HG03469 (cell line): ENCODE results near the gene ALOX12.

ENCODE experiments used
- ATAC-seq: cut with Tn5 transposase; IDR thresholded peaks from one replicate; pipeline ENCODE4 v1.9.1; 2021; ENCODE audit warnings: mild to moderate bottlenecking, moderate library complexity, moderate number of reproducible peaks; ENCODE audit not compliant: unreplicated experiment

ALOX12 gene

GRCh38 chr17:7020894-7021664 is 25.2 kb downstream of the ALOX12 start:
- no peak for ATAC-seq

GRCh38 chr17:7021993-7022778 is 26.3 kb downstream of the ALOX12 start:
- ATAC-seq: no peak

DNA sequence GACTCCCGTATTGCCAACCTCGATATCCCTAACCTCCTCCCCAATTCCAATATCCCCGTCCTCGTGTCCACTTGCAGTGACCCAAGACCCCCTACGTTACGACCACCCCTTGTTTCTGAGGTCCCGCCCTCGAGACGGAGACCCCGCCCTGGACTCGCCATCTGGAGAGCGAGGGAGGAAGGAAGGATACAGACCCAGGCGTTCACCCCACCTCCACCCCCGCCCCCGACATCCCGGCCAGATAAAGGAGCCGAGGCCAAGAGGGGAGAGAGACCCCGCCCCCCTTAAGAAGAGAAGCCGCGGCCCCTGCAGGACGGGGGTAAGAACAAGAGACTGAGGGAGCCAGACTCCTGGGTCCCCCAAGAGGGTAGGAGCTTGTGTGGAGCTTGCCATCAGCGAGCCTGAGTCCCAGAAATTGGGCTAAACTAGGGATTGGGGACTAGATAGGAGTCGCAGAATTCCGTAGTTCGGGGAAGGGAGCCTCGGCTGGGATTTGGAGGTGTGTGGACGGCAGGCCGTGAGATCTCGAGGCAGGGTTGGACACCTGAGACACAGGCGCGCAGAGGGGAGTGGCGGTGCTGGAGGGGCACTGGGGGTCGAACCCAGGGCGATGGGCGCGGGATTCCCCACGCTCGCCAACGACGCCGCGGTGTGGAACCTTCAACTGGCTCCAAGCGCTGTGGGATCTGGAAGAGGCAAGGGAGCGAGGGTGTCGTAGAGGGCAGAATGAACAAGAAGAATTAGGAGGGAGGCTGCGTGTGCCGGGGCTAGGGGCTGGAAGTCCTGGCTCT is 27.1 kb downstream of the ALOX12 start, which contains the start of gene BCL6B:
TSS of gene BCL6B (plus strand) at position 270 of the 791 bp plus-strand sequence. CDS start 622 bp downstream, outside the sequence.
- no peak for ATAC-seq

- no peak for ATAC-seq
These were observed 27.9 kb downstream of the ALOX12 start for GRCh38 chr17:7023576-7024401.

GRCh38 chr17:7024402-7024785 is 28.5 kb downstream of the ALOX12 start:
- ATAC-seq: no peak

DNA sequence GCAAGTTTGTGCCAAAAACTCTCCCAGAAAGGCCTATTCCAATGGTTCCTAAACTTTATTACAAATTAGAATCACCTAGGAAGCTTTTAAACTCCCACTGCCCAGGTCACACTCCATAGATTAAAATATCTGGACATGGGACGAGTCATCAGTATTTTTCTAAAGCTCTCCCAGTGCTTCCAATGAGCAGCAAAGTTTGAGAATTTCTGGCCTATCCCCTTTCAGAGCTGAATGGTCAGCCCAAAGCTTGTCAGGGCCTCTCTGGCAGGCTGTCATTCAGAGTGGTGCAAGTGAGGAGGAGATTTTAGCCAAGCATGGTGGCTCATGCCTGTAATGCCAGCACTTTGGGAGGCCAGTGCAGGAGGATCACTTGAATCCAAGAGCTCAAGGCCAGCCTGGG is 29.4 kb downstream of the ALOX12 start:
- no peak for ATAC-seq

DNA sequence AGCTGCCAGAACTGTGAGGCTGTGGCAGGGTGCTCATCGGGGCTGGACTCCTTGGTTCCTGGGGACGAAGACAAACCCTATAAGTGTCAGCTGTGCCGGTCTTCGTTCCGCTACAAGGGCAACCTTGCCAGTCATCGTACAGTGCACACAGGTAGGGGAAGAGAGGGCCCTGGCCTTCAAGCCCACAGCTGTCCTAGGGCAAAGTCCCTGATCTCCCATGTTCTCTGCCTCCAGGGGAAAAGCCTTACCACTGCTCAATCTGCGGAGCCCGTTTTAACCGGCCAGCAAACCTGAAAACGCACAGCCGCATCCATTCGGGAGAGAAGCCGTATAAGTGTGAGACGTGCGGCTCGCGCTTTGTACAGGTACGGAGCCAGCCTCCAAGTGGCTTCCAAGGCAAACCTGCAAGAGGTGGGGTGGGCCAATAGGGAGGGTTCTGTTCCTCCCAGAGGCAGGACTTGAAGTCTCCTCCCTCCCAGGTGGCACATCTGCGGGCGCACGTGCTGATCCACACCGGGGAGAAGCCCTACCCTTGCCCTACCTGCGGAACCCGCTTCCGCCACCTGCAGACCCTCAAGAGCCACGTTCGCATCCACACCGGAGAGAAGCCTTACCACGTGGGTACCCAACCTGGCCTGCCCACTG is 30.7 kb downstream of the ALOX12 start:
- no peak for ATAC-seq

- ATAC-seq: no peak
These were observed 31.5 kb downstream of the ALOX12 start for GRCh38 chr17:7027335-7027734.

- no peak for ATAC-seq
These were observed 33.2 kb downstream of the ALOX12 start for GRCh38 chr17:7029096-7029495.

- ATAC-seq: no peak
These were observed 33.8 kb downstream of the ALOX12 start for GRCh38 chr17:7029659-7030058.

- ATAC-seq: no peak
These were observed 39.2 kb downstream of the ALOX12 start for GRCh38 chr17:7034955-7035590.

DNA sequence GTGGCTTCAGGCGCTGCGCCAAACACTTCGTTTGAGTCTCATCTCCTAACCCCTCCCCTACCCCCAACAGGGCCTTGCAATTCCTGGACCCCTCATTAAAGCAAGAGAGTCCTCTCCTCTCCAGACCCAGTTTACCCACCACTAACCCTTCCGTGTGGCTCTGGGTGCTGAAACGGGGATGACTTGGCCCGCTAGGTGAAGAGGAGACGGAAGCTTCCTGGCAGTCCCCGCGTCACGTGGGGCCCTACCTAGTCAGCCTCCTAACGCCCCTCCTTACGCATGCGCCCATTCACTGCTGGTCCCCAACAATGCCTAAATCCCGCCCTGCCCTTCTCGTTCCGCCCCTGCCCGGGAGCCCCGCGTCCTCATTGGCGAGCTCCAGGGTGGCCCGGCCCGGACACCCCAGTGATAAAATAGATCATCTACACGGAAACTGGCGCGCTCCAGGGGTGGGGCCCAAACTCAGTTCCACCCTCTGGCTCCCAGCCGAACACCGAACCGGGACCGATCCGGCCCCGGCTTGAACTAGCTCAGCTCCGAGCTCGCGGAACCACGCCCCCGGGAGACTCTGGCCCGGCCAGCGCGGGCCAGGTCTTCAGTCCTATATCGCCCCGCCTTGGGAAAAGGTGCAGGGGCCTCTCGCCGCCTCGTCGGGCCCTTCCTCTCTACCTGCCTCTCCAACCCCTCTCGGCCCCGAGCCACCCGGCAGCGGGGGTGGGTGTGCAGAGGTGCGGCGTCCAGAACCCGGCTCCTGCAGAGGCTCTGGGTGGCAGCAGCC is 39.9 kb downstream of the ALOX12 start, which contains the start of gene SLC16A13:
TSS of gene SLC16A13 (plus strand) at position 425 of the 778 bp plus-strand sequence. CDS start 368 bp downstream, outside the sequence.
- peak; percentile 72 for ATAC-seq

DNA sequence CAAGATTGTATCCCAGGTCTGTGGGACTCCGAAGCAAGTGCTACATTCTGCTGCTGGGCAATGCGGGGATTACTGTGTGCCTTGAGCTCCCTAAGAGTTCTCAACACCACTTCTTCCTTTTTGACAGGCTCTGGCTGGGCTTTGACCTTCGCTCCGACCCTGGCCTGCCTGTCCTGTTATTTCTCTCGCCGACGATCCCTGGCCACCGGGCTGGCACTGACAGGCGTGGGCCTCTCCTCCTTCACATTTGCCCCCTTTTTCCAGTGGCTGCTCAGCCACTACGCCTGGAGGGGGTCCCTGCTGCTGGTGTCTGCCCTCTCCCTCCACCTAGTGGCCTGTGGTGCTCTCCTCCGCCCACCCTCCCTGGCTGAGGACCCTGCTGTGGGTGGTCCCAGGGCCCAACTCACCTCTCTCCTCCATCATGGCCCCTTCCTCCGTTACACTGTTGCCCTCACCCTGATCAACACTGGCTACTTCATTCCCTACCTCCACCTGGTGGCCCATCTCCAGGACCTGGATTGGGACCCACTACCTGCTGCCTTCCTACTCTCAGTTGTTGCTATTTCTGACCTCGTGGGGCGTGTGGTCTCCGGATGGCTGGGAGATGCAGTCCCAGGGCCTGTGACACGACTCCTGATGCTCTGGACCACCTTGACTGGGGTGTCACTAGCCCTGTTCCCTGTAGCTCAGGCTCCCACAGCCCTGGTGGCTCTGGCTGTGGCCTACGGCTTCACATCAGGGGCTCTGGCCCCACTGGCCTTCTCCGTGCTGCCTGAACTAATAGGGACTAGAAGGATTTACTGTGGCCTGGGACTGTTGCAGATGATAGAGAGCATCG is 42.4 kb downstream of the ALOX12 start:
- ATAC-seq: no peak

DNA sequence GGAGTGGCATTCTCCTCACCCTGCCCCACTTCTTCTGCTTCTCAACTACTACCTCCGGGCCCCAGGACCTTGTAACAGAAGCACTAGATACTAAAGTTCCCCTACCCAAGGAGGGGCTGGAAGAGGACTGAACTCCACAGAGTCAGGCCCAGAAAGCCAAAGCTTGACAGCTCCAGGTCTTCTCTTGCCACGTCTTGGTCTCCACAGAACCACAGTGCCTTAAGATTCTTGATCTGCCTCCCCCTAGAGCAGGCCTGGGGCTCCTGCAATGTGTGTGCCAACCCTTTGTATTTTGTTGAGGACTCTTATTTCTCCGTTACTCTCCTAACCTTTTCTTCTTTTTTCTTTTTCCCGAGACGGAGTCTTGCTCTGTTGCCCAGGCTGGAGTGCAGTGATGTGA is 44.0 kb downstream of the ALOX12 start:
- no peak for ATAC-seq

GRCh38 chr17:7041607-7042500 is 46.0 kb downstream of the ALOX12 start:
- ATAC-seq: no peak

- no peak for ATAC-seq
These were observed 46.8 kb downstream of the ALOX12 start for GRCh38 chr17:7042501-7043181.
